GM12875 (cell line): ENCODE measurements around the gene TMEM178B.

Experiments
- H3K4me3 ChIP-seq: one replicate; pipeline ENCODE4 v1.5.1; 2011; ENCODE audit warnings: low read depth, low read length, control low read depth
- CTCF ChIP-seq: IDR thresholded peaks from 2 replicates; pipeline ENCODE4 v1.5.1; 2011; ENCODE audit warnings: low read depth, mild to moderate bottlenecking, control low read depth, inconsistent platforms, low read length, moderate library complexity, borderline replicate concordance; ENCODE audit not compliant: insufficient read depth

Gene TMEM178B

GRCh38 chr7:141042222-141043193 is 31.4 kb upstream of the TMEM178B start:
- no peak overlapping the region for H3K4me3 ChIP-seq
- no peak for TF ChIP-seq CTCF

- no peak overlapping the region for H3K4me3 ChIP-seq
- TF ChIP-seq CTCF = no peak
Observed at GRCh38 chr7:141043616-141044015, 30.2 kb upstream of the TMEM178B start.

GRCh38 chr7:141045126-141045841 is 28.6 kb upstream of the TMEM178B start:
- H3K4me3 ChIP-seq = no peak overlapping the region
- TF ChIP-seq CTCF = no peak

GRCh38 chr7:141045842-141046620 is 27.8 kb upstream of the TMEM178B start:
- no peak for TF ChIP-seq CTCF

GRCh38 chr7:141053626-141054025 is 20.2 kb upstream of the TMEM178B start:
- TF ChIP-seq CTCF = no peak

More at GRCh38 chr7:141045842-141046620, 27.8 kb upstream of the TMEM178B start:
- no peak overlapping the region for H3K4me3 ChIP-seq

GRCh38 chr7:141055146-141055545 is 18.7 kb upstream of the TMEM178B start:
- TF ChIP-seq CTCF = no peak
- no peak overlapping the region for H3K4me3 ChIP-seq

More at GRCh38 chr7:141053626-141054025, 20.2 kb upstream of the TMEM178B start:
- no peak overlapping the region for H3K4me3 ChIP-seq
